ENCODE data around the gene FAM20B.

Gene FAM20B

DNA sequence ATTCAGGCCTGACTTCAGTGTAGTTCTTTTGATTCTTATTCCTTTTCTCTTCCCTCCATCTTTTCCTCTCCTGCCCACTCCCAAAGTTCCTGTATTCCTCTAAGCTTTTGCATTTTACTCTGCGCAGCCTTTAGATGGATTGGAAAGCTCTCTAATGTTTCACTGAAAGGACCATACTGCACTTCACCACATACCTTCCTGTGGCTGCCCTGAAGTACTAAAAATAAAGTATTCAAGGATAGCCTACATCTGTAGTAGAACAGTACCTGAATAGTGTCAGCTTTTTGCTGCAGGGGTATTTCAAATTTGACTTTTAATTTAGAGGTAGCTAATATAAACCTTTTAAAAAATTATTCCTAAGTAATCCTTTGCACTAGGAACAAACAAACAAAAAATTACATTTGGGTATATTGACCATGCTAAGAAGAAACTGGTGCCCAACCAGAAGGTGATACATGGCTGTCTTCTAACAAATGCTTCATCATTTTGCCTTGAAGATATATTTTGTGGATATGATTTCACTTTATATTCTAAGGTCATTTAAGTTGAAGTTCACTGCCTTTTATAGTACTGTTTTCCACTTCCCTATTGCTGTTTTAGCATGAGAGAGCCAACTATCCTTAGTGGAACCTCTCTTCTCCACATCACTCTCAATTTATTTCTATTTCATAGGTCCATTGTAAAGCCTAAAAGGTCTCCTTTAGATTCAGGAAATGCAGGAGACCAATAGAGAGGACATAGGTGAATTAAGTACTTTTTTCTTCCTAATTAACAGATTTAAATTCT lies 22.8 kb downstream of the FAM20B start:
- no peak for DNase-seq (ENCODE audit: low spot score)

- no peak for DNase-seq (ENCODE audit: low spot score)
Measured at GRCh38 chr1:179052776-179053175, 27.1 kb downstream of the FAM20B start.

- DNase-seq (ENCODE audit: low spot score) = peak; percentile 57
Measured at GRCh38 chr1:179053486-179053885, 27.8 kb downstream of the FAM20B start.

DNA sequence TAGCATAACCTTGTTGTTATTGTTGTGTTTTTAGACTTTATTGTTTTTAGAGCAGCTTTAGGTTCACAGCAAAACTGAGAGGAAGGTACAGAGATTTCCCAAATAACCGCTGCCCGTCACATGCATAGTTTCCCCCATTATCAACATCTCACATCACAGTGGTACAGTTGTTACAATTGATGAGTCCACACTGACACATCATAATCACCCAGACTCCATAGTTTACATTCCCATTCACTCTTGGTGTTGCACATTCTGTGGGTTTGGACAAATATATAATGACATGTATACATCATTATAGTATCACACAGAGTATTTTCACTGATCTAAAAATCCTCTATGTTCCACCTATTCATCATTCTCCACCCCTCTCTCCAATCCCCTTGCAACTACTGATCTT lies 30.2 kb downstream of the FAM20B start:
- no peak for DNase-seq (ENCODE audit: low spot score)

GRCh38 chr1:179058487-179059483 lies 33.1 kb downstream of the FAM20B start:
- no peak for DNase-seq (ENCODE audit: low spot score)

DNA sequence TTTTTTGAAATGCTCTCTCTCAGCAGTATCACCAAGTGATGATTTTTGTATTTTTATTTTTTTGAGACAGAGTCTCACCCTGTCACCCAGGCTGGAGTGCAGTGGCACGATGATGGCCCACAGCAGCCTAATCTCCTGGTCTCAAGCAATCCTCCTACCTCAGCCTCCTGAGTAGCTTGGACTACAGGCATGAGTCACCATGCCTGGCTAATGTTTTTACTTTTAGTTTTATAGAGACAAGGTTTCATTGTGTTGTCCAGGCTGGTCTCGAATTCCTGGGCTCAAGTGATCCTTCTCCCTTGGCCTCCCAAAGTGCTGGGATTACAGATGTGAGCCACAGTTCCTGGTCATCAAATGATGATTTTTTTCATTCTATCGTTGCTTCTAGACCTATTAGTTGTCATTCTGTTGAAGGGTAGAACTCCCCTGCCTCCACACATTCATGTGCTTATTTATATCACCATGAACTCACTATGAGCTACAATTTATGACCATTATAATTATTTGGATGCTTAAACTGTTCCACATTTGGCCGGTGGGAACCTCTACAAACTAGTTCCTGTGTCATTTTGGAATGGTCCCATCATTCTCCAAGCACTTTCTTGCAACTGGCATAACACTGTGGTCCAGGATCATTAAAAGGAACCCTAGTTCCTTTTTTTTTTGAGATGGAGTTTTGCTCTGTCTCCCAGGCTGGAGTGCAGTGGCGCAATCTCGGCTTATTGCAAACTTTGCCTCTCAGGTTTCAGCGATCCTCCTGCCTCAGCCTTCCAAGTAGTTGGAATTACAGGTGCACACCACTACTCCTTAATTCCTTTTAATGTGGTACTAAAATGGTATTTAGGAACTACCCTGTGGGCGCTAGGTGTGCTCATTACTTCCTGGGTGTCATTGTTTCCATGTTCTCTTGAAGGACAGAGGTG lies 35.9 kb downstream of the FAM20B start:
- DNase-seq (ENCODE audit: low spot score) = no peak

DNA sequence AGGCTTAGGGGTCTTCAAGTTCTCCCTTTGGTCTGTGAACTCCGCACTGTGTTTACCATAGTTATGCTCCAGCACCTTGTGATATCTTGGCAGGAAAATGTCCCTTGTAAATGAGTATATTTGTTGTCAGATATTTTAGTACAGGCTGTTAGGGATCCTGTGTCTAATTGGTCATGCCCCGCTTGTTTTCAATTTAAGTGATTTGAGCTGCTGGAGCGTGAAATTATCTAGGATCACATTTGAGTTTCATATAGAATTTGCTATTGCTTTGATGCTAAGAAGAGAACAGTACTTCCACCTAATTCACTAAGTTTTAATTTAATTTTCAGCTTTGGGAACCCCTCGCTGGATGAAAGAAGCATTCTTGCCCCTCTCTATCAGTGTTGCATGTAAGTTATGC lies 40.8 kb downstream of the FAM20B start:
- DNase-seq (ENCODE audit: low spot score) = no peak

- no peak for DNase-seq (ENCODE audit: low spot score)
Measured at GRCh38 chr1:179077396-179077795, 51.7 kb downstream of the FAM20B start.

DNA sequence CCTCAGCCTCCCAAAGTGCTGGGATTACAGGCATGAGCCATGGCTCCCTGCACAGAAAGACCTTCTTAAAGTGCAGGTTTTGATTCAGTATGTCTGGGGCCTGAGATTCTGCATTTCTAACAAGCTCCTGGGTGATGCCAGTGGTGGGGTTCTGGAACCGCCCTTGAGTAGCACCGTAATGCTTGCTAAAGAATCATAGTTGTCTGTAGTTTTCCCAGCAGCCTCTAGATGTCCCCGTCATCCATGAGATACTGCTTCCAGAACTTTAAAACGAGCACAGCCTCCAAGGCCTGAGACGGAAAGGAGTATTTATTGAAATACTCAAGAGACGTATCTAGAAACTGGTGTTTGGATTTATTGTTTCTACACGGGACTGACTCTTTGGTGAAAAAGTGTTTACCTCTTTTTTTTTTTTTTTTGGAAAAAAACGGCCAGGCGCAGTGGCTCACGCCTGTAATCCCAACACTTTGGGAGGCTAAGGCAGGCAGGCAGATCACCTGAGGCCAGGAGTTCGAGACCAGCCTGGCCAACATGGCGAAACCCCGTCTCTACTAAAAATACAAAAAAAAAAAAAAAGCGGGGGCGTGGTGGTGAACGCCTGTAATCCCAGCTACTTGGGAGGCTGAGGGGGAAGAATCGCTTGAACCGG lies 53.5 kb downstream of the FAM20B start:
- peak; percentile 85 for DNase-seq (ENCODE audit: low spot score)

DNA sequence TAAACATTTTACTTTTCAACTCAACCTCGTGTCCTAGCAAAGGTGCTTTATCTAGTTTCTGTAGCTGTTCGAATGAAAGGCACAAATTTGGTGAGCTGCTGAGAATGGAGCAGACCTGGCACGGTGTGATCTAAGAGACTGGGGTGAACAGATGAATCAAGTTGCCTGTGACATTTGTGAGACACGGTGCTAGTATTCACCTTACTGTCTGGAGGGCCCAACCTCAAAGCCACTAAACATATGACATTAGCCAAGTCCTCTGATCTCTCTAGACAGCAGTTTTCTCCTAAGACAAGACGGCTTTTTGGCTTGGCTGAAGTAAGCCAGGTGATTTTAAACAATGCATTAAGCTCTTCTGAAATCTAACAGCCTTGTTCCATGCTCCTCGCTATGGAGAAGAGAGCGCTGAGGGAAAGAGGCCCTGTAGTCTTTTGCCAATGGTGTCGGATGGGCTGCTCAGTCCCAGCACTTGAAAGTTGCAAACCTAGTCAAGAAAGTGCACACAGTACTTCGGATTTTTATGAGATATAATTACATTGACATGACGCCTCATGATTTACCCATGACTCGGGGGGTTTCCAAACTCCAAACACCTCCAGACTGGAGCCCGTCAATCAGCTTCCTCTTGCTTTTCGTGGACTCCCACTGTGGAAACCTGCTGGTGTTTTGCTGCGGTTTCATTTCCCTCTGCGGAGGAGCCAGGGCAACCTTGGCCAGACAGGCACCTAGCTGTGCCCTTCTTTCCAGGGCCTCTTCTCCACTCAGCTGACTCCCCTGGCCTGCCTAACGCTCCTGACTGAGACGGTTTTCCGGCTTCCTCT lies 55.4 kb downstream of the FAM20B start:
- no peak for DNase-seq (ENCODE audit: low spot score)

GRCh38 chr1:179081687-179082332 lies 56.1 kb downstream of the FAM20B start, which contains the start of gene TOR3A:
Gene TOR3A, plus strand, starts transcription at chr1:179082070. Its CDS starts 59 bp downstream, at chr1:179082129.
- DNase-seq (ENCODE audit: low spot score) = peak; percentile 83

- DNase-seq (ENCODE audit: low spot score) = peak; percentile 18
Measured at GRCh38 chr1:179082333-179082998, 56.8 kb downstream of the FAM20B start.

GRCh38 chr1:179082999-179083335 lies 57.3 kb downstream of the FAM20B start:
- DNase-seq (ENCODE audit: low spot score) = no peak

DNA sequence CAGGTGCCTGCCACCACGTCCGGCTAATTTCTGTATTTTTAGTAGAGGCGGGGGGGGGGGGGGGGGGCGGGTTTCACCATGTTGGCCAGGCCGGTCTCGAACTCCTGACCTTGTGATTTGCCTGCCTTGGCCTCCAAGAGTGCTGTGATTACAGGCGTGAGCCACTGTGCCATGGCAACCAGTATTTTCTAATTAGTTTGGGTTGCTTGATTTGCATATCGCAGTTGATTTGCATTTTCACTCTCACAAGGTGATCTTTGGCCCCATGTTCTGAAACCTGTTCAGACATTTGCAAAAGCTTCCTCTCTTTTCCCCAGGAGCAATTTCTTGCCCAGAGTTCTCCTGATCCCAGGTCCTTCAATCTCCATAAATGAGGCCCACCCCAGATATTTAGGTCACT lies 57.8 kb downstream of the FAM20B start:
- no peak for DNase-seq (ENCODE audit: low spot score)

DNA sequence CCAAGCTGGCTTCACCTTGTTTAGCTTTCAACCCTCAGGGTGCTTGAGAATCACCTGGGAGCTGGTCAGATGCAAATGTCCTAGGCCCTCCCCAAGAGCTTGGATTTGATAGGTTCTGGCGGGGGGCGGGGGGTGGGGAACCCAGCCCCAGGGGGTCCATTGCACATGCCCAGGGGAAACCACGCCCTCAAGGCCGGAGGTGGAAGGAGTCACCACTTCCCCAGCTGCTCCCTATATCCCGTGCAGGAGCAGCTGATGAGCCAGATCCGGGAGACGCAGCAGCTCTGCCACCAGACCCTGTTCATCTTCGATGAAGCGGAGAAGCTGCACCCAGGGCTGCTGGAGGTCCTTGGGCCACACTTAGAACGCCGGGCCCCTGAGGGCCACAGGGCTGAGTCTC lies 62.0 kb downstream of the FAM20B start:
- no peak for DNase-seq (ENCODE audit: low spot score)

GRCh38 chr1:179089827-179090482 lies 64.3 kb downstream of the FAM20B start:
- no peak for DNase-seq (ENCODE audit: low spot score)

DNA sequence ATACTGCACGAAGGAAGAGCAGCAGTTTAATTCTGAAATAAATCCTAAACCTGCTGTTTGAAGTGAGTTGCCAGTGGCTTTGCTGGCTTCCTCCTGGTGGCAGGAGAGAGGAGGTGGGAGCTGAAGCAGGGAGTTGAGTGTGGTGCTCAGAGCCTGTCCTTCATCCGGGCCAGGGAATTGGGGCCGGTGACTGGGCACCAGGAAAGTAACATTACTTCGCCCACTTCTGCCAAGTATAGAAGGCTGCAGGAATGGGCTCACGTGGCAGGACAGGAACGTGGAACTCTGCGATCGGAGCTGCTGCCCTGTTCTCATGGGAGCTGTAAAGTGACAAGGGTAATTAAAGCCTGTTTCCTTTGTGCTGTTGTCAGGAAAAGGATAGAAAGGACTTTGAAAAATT lies 64.8 kb downstream of the FAM20B start:
- DNase-seq (ENCODE audit: low spot score) = no peak

GRCh38 chr1:179090923-179091322 lies 65.2 kb downstream of the FAM20B start:
- DNase-seq (ENCODE audit: low spot score) = no peak

GRCh38 chr1:179091691-179092165 lies 66.0 kb downstream of the FAM20B start:
- DNase-seq (ENCODE audit: low spot score) = no peak

Measured in pons (tissue), 1 donor.